Activated CD4-positive, alpha-beta T cell treated with anti-CD3 and anti-CD28 coated beads, Interleukin-2, Interleukin-6, amounts not matched to agents 100 ng/mL and 50 ng/mL, durations not matched to agents 16 hours and 8 hours (primary cell): ENCODE results near the gene AKR1D1.
A peak's percentile ranks its signal among the peaks of the same experiment; 100 is the strongest.
"Not testable (repeated sequence)": the region's sequence is repeated elsewhere in the genome, so short reads cannot be mapped to it uniquely, and the experiment has no call there.

Source experiments
- DNase-seq: peaks from one replicate; pipeline ENCODE4 v3.0.0-alpha.2; 2020

AKR1D1 gene

GRCh38 chr7:138074540-138074939 lies 1.7 kb upstream of the AKR1D1 start:
- no peak for DNase-seq

GRCh38 chr7:138075350-138075749 lies 909 bp upstream of the AKR1D1 start:
- DNase-seq = no peak

DNA sequence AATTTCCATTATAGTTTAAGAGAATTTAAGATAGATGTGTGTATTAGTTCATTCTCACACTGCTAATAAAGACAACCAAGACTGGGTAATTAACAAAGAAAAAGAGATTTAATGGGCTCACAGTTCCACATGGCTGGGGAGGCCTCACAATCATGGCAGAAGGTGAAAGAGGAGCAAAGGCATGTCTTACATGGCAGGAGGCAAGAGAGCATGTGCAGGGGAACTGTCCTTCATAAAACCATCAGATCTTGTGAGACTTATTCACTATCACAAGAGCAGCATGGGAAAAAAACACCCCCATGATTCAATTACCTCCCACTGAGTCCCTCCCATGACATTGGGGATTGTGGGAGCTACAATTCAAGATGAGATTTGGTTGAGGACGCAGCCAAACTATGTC lies 473 bp upstream of the AKR1D1 start:
- DNase-seq = not testable (repeated sequence)

GRCh38 chr7:138077809-138078208 lies 1.6 kb downstream of the AKR1D1 start:
- no peak for DNase-seq

DNA sequence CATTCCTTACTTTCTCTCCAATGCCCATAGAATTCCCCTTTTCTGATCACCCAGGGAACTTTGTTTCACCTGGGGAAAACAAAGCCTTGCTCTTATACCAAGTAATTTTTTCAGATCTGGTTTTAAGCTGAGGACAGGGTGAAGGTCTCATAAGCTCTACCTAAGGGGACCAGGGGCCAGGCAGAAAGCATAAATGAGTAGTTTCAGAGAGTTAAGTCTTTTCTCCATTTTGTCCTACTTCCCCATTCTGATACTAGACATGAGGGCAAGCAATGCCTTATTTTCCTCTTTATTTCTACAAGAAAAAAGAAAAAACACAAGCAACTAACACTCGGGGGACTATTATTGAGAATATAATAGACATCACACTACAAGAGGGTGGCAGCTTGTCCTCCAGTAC lies 2.9 kb downstream of the AKR1D1 start:
- DNase-seq = no peak

GRCh38 chr7:138081868-138082267 lies 5.6 kb downstream of the AKR1D1 start:
- DNase-seq = no peak

- DNase-seq = no peak
Observed at GRCh38 chr7:138083859-138084258, 7.6 kb downstream of the AKR1D1 start.

DNA sequence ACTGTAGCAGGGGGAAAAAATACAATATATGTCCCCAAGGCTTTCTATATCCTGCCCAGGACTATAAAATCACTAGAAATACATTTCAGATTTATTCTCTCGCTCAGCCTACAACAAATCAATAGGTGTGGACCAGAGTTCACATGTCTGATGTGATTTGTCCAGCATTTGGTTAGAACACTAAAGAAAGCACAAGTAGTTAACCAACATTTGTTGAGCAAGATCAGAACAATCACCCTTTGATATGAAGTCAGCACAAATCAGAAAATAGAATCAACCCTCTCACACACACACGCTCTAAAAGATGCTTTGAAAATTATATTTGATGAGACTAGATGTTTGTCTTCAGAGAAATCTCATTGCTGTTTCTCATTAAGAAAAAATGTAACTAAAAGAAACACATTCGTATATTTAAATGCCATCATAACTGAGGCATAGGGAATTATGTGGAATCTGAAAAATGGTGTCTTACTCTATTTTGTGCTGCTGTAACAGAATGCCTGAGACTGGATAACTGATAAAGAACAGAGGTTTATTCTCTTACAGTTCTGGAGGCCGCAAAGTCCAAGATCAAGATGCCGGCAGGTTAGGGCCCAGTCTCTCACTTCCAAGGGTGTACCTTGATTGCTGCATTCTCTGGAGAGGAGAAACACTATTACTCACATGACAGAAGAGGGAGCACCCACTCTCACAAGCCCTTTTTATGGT lies 10.5 kb downstream of the AKR1D1 start:
- DNase-seq = no peak

- peak; percentile 9 for DNase-seq
Observed at GRCh38 chr7:138089080-138089901, 13.0 kb downstream of the AKR1D1 start.

GRCh38 chr7:138091032-138091431 lies 14.8 kb downstream of the AKR1D1 start:
- DNase-seq = no peak

GRCh38 chr7:138091840-138092239 lies 15.6 kb downstream of the AKR1D1 start:
- DNase-seq = not testable (repeated sequence)

GRCh38 chr7:138092486-138093028 lies 16.3 kb downstream of the AKR1D1 start:
- DNase-seq = no peak

DNA sequence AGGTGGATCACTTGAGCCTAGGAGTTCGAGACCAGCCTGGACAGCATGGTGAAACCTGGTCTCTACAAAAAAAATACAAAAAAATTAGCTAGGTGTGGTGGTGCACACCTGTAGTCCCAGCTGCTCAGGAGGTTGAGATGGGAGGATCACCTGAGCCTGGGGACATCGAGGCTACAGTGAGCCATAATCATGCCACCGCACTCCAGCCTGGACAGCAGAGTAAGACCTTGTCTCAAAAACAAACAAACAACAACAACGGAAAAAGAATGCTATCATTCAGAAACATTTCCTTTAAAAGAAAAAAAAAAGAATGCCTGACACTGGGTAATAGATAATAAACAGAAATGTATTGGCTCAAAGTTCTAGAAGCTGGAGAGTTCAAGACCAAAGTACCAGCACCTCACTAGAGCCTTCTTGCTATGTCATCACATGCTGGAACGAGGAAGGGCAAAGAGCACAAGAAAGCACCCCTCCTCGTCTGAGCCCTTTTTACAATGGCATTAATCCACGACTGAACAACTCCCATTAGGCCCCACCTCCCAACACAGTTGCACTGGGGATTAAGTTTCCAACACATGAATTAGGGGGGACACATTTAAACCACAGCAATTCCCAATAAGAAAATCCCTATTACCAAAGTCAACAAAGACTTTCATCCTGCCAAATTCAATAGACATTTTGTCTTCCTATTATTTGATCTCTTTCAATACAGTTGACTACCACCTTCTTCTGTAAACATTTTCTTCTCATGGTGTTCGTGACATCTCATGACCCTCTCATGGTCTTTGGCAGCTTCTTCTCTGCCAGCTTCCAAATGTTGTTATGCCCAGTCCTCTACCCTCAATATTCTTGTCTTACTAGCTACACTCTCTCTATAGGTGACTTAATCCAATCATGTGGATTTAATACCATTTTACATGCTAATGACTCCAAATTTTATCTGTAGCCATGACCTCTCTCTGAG lies 20.0 kb downstream of the AKR1D1 start:
- no peak for DNase-seq

DNA sequence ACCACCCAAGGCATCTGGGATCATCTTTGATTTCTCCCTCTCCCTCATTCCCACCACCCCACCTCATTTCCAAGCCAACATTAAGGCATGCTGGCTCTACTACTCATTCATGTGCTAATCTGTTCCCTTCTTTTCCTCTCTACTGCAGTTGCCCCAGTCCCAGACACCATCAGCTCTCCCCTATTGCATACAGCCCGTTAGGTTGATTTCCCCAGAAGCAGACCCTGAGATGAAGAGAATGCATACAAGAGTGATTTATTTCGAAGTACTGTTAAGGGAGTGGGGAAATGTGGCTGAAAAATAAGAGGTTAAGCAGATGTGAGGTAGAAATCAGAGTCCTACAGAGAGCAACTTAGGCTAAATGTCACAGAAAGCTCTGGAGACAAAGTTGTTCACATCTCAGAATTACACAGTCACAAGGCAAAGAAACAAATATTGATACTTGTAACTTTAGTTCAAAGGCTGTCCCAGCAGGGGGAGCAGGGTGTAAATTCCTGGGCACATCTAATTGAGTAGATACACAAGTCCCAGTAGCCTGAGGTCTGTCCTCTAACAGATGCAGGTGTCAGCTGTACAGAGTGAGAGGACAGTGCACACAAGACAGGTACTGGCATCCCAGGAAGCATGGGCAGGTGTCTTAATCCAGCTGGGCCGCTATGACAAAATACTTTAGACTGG lies 20.9 kb downstream of the AKR1D1 start:
- DNase-seq = peak; percentile 13

DNA sequence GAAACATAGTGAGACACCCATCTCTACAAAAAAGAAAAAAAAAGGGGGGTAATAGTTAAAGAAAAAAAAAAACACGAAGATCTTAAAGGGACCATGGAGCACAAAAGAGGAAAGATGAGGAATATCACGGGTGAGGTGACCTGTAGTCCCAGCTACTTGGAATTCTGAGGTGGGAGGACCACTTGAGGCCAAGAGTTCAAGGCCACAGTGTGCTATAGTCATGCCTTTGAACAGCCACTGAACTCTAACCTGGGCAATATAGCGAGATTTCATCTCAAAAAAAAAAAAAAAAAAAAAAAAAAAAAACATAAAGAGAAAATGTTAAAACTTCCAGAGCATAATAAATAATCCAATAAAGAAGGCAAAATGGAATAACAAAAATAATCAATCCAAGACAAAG lies 23.6 kb downstream of the AKR1D1 start:
- no peak for DNase-seq

- DNase-seq = no peak
Observed at GRCh38 chr7:138105221-138105620, 29.0 kb downstream of the AKR1D1 start.

DNA sequence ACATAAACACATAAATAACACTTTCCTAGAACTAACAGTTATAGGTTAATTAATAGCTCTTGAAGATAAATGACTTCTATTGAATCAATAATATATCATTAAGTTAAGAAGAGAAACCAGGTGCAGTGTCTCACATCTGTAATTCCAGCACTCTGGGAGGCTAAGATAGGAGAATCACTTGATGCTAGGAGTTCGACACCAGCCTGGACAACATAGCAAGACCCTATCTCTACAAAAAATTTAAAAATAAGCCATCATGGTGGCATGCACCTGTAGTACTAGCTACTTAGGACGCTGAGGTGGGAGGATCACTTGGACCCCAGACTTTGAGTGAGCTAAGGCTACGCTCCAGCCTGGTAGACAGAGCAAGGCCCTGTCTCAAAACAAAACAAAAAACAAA lies 38.8 kb downstream of the AKR1D1 start:
- DNase-seq = no peak

DNA sequence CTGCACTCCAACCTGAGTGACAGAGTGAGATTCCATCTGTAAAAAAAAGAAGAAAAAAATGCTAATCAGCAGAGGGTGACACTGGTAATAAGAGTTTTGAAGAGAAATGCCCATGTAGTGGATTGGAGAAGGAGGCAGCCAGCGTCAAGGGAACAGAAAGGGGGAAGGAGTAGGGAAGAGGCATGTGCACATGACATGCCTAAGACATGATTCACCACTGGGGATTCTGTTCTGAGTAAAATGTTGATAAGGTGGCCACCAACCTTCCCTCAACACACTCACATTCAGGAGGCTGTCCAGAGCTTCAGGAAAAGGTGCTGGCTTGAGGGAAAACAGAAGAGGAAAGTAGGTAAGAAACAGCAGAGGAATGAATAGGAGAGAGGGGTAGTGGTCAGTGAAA lies 39.9 kb downstream of the AKR1D1 start:
- DNase-seq = no peak

DNA sequence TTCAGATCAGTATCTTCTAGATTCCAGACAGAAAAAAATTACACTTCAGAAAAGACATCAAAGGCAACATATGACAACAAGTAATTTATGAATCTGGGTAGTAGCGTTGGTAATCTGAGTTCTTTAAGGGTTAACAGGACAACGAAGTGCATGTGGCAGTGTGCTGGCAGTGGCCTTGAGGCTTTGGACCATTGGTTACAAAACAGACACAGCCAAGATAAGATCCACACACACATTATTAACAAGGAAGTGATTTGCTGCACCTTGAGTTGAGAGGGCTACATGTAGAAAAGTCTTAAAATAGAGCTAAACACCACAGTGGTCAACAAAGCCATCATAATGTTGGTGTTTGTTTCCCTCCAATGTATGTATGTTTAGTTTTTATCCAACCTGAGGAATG lies 40.6 kb downstream of the AKR1D1 start:
- no peak for DNase-seq

DNA sequence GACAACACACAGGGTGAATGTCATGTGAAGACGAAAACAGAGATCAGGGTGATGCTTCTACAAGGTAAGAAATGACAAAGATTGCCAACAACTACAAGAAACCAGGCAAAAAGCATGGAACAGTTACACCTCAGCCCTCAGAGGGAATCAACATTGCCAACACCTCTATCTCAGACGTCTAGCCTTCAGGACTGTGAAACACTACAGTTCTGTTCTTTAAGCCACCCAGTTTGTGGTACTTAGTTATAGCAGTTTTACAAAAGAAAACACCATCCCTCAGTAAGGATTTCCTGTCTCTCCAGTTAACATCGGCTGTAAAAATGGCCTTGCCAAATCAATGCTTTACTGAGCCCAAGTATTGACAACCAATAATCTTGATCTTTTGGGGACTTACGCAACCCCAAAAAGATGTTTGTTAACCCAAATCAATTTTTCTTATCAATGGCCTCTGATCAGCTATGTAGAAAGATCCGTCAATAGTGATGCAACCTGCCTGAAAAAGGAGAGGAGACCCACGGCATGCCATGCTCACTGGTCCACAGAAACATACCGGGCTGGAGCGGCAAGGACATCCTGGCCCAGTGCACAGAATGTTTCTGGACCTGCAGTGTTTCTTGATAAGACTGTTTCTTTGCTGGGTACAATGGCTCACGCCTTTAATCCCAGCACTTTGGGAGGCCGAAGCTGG lies 44.0 kb downstream of the AKR1D1 start:
- DNase-seq = no peak

DNA sequence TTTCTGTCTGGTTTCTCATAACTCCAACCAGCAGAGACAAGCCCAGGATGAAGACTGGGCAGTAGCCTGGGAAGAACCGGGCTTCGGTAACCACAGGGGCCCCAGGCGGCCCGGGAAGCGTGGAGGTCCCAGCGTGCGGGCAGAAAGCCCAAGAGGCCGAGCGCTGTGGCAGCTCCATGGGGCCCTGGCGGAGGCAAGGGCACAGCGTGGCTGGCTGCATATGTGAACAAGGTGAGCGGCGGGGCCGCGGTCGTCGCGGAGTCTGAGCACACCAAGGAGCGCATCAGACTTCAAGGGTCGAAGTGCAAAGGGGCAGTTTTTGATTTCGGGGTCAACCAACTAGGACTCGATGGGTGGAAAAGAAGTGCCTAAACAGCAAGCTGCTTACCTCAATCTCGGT lies 45.9 kb downstream of the AKR1D1 start:
- DNase-seq = no peak

DNA sequence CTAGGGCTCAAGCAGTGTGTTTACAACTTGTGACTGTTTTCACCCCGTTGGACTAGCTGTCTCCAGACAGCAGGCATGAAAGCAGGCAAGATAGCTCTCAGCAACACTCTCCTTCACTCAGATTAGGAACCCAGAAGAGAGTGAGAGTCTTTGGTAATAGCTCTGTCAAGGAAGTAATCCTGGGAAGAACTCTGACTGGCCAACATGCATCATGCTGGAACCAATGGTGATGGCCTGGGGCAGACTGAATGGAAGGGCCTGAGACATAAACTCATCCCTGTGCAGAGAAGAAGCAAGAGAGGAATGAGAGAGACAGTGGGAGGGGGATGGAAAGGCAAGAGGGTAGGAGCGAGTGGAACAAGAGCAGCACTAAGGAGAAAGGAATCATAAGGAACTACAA lies 48.9 kb downstream of the AKR1D1 start:
- no peak for DNase-seq
